ENCODE measurements around the gene ZSCAN4.

GRCh38 chr19:57719901-57720519 lies 51.3 kb downstream of the ZSCAN4 start:
- TF ChIP-seq POLR2AphosphoS5 (IDR thresholded peaks at IDR 0.05; ENCODE audit: low read depth, low read length) (no peak), CTCF (IDR thresholded peaks at IDR 0.05) (no peak), SIN3A (IDR thresholded peaks at IDR 0.05; ENCODE audit: borderline replicate concordance, insufficient read depth, low read depth, low read length) (no peak), REST (IDR thresholded peaks at IDR 0.05; ENCODE audit: insufficient read depth in 1 of 2, low read depth in 2 of 2, low read length in 1 of 2) (no peak), TCF7L2 (IDR thresholded peaks at IDR 0.05; ENCODE audit: low read depth, low read length) (no peak)
